ENCODE measurements around the gene OR5A1.

- TF ChIP-seq CTCF (IDR thresholded peaks at IDR 0.05; ENCODE audit: low read length) (no peak), EZH2 (optimal IDR thresholded peaks at IDR 0.05; ENCODE audit: low read depth, low read length) (no peak), EZH2phosphoT487 (IDR thresholded peaks at IDR 0.05; ENCODE audit: low read length) (no peak)
Measured at GRCh38 chr11:59473015-59473414, 36.7 kb downstream of the OR5A1 start, which contains the start of gene OR4D10.

Measured in MM.1S (cell line).